B cell (primary cell): Measurements from ENCODE around the gene ITGB4. TPM values are rescaled to one million over a fixed set of nuclear protein-coding genes. Genes with fewer than 3 reads are reported as not detected.
A peak's percentile ranks its signal among the peaks of the same experiment; 100 is the strongest.

Experiments
- ATAC-seq: fragments of 200-7000 bp; cut with Tn5 transposase; one replicate; pipeline ENCODE4 v1.10.0; 2021; ENCODE audit warnings: low read depth, mild to moderate bottlenecking, moderate number of reproducible peaks, moderate library complexity
- CTCF ChIA-PET: fragments of 350-600 bp; sonication (Branson Sonifier 250); formaldehyde crosslinking; loops from one replicate; lab custom pipeline; 2021; ENCODE audit warnings: antibody characterized with exemption, inconsistent platforms; lab: Charles Lee
- POLR2A ChIA-PET: fragments of 350-600 bp; sonication (Branson Sonifier 250); formaldehyde crosslinking; loops from one replicate; lab custom pipeline; 2021; ENCODE audit warnings: antibody characterized with exemption; lab: Charles Lee
- DNase-seq: peaks from one replicate; pipeline ENCODE4 v3.0.0; 2013
- H2AFZ ChIP-seq: 2 replicates; pipeline ENCODE4 v1.6.1; 2012; ENCODE audit warnings: mild to moderate bottlenecking, low read depth, low read length; ENCODE audit not compliant: insufficient read depth, poor library complexity, severe bottlenecking
- H3K27ac ChIP-seq, 2 donors: 1 replicate in 1 of 2; 2 replicates in 1 of 2; pipeline ENCODE4 v1.5.1; 2012 to 2013; ENCODE audit warnings: low read length in 2 of 2, mild to moderate bottlenecking in 2 of 2, moderate library complexity in 1 of 2
- H3K27me3 ChIP-seq, 4 experiments: fragments of 200-600 bp in 1 of 4; sonication (generic) in 1 of 4; replicated peaks in 1 of 4; 1 replicate in 2 of 4; 2 replicates in 2 of 4; pipeline versions ENCODE4 v1.6.1 to v1.7.0; 2013 to 2016; ENCODE audit warnings: low read length in 3 of 4, mild to moderate bottlenecking in 2 of 4, mixed read lengths in 1 of 4, moderate library complexity in 1 of 4; ENCODE audit not compliant: insufficient read depth in 4 of 4, control insufficient read depth in 3 of 4; ENCODE audit errors: control extremely low read depth in 1 of 4
- H3K36me3 ChIP-seq, 2 experiments: replicated peaks in 1 of 2; 1 replicate in 1 of 2; 2 replicates in 1 of 2; pipeline versions ENCODE4 v1.6.1 to v1.7.1; 2013; ENCODE audit warnings: low read length in 1 of 2; ENCODE audit not compliant: insufficient read depth in 2 of 2, control insufficient read depth in 1 of 2; ENCODE audit errors: control extremely low read depth in 1 of 2, extremely low read depth in 1 of 2
- H3K4me1 ChIP-seq, 2 donors: fragments of 200-600 bp in 1 of 2; sonication (generic) in 1 of 2; 1 replicate in 1 of 2; 2 replicates in 1 of 2; pipeline versions ENCODE4 v1.5.1 to v1.6.1; 2013 to 2017; ENCODE audit warnings: low read length in 2 of 2; ENCODE audit not compliant: control insufficient read depth in 2 of 2, insufficient read depth in 2 of 2
- H3K4me2 ChIP-seq: replicated peaks from 2 replicates; pipeline ENCODE3; 2012; ENCODE audit warnings: mild to moderate bottlenecking, low read depth, low read length; ENCODE audit not compliant: poor library complexity, severe bottlenecking
- H3K4me3 ChIP-seq, 5 experiments: fragments of 200-600 bp in 1 of 5; sonication (generic) in 1 of 5; 1 replicate in 3 of 5; 2 replicates in 2 of 5; pipeline versions ENCODE4 v1.5.1 to v1.7.0; 2011 to 2016; ENCODE audit warnings: low read length in 4 of 5, mild to moderate bottlenecking in 4 of 5, low read depth in 2 of 5, control low read depth in 1 of 5, moderate library complexity in 1 of 5; ENCODE audit not compliant: insufficient read depth in 1 of 5; ENCODE audit errors: control extremely low read depth in 1 of 5, extremely low read depth in 1 of 5
- H3K79me2 ChIP-seq: fragments of 200-600 bp; sonication (generic); one replicate; pipeline ENCODE4 v1.6.0; 2016; ENCODE audit warnings: low read length; ENCODE audit not compliant: control insufficient read depth, insufficient read depth
- H3K9ac ChIP-seq: fragments of 200-600 bp; sonication (generic); 2 replicates; pipeline ENCODE4 v1.6.1; 2017; ENCODE audit warnings: mild to moderate bottlenecking, low read length, moderate library complexity
- H3K9me3 ChIP-seq, 3 donors: one replicate each; pipeline versions ENCODE4 v1.6.1 to v1.7.1; 2013; ENCODE audit warnings: low read length in 2 of 3; ENCODE audit not compliant: control insufficient read depth in 2 of 3, insufficient read depth in 1 of 3; ENCODE audit errors: control extremely low read depth in 1 of 3
- H4K20me1 ChIP-seq: 2 replicates; pipeline ENCODE4 v1.6.0; 2012; ENCODE audit warnings: mild to moderate bottlenecking, low read length; ENCODE audit not compliant: insufficient read depth, control insufficient read depth, poor library complexity, severe bottlenecking
- H3K27ac Mint-ChIP-seq: one replicate; pipeline ENCODE4 v1.8.0; 2021; ENCODE audit warnings: mixed read lengths
- H3K27me3 Mint-ChIP-seq: one replicate; pipeline ENCODE4 v1.8.0; 2021; ENCODE audit warnings: mixed read lengths
- H3K4me1 Mint-ChIP-seq: one replicate; pipeline ENCODE4 v1.8.0; 2021; ENCODE audit warnings: mixed read lengths
- H3K4me3 Mint-ChIP-seq: one replicate; pipeline ENCODE4 v1.8.0; 2021; ENCODE audit warnings: mixed read lengths
- H3K9me3 Mint-ChIP-seq: one replicate; pipeline ENCODE4 v1.8.0; 2022; ENCODE audit warnings: mixed read lengths; ENCODE audit not compliant: insufficient read depth
- EZH2 ChIP-seq: IDR thresholded peaks from 2 replicates; pipeline ENCODE4 v1.6.1; 2012; ENCODE audit warnings: borderline replicate concordance, low read depth, mild to moderate bottlenecking, moderate library complexity, low read length; ENCODE audit not compliant: insufficient read depth, poor library complexity, severe bottlenecking
- WGBS: methylation state at CpG from one replicate; pipeline ENCODE4 v1.1.5; 2013; ENCODE audit warnings: missing lambda C conversion rate; ENCODE audit not compliant: insufficient coverage; 5-methylcytosine and 5-hydroxymethylcytosine counted together
- intact Hi-C: fragments of 100-400 bp; cut with micrococcal nuclease; formaldehyde crosslinking; loops from one replicate; pipeline ENCODE4 v1.10.0; 2022
- polyA plus RNA-seq: library from polyadenylated mRNA; depleted of rRNA; stranded (reverse); fragments of >200 nt; gene quantifications from 2 replicates; pipeline ENCODE4 v1.2.3, GENCODE V29; 2012
- total RNA-seq, 2 donors: library from RNA; stranded (reverse); fragments of 120-200 nt in 1 of 2; gene quantifications; 1 replicate in 1 of 2; 2 replicates in 1 of 2; pipeline versions ENCODE4 v1.2.3 to v1.2.4, GENCODE V29; 2013 to 2022
- TF ChIP-seq, protein P1 (sequence below): fragments of 200-600 bp; IDR thresholded peaks from one replicate; pipeline ENCODE4 v1.8.0; 2022; ENCODE audit warnings: antibody characterized with exemption, mild to moderate bottlenecking

Gene ITGB4
- total and polyA plus RNA-seq, 2 donors (not counting 1 experiment from before 2014, with no cell fraction given), result 0.12 to 0.81 TPM

- Mint-ChIP-seq H3K4me1 (peaks cover 7% of the 10 kb centered on the region), H3K27ac (no peak overlapping the region), H3K27me3 (peaks cover 12% of the 10 kb centered on the region), H3K9me3 (no peaks in the 10 kb centered on the region), H3K4me3 (peak overlapping the region; percentile 59)
- intact Hi-C loops, result no loop called here
- DNase-seq (no peak), ATAC-seq (no peak)
- Histone ChIP-seq H3K9me3 (peaks cover 0 to 6% (median 0%) of the 10 kb centered on the region in 3 donors), H3K4me1 (peaks cover 5 to 11% of the 10 kb centered on the region in 2 donors), H3K9ac (no peak overlapping the region), H3K4me3 (peak overlapping the region in 2 of 5 experiments; percentile 33 to 47), H3K79me2 (no peaks in the 10 kb centered on the region), H3K27me3 (peaks cover 0 to 30% (median 4%) of the 10 kb centered on the region in 4 experiments), H3K27ac (no peak overlapping the region), H4K20me1 (no peaks in the 10 kb centered on the region), H3K36me3 (no peaks in the 10 kb centered on the region), H2AFZ (peak overlapping the region; percentile 51), H3K4me2 (peak overlapping the region; percentile 86)
- TF ChIP-seq, protein P1, sequence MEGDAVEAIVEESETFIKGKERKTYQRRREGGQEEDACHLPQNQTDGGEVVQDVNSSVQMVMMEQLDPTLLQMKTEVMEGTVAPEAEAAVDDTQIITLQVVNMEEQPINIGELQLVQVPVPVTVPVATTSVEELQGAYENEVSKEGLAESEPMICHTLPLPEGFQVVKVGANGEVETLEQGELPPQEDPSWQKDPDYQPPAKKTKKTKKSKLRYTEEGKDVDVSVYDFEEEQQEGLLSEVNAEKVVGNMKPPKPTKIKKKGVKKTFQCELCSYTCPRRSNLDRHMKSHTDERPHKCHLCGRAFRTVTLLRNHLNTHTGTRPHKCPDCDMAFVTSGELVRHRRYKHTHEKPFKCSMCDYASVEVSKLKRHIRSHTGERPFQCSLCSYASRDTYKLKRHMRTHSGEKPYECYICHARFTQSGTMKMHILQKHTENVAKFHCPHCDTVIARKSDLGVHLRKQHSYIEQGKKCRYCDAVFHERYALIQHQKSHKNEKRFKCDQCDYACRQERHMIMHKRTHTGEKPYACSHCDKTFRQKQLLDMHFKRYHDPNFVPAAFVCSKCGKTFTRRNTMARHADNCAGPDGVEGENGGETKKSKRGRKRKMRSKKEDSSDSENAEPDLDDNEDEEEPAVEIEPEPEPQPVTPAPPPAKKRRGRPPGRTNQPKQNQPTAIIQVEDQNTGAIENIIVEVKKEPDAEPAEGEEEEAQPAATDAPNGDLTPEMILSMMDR, result no peak
- no peak for TF ChIP-seq EZH2
- CTCF ChIA-PET, result interaction anchor here (4.4 kb wide), 1 partner anchor 27 kb away, joined by 15 read pairs; no protein-coding TSS in a partner anchor
- WGBS, result 39% methylated on average over 29 of the region's 33 CpGs
- POLR2A ChIA-PET, result interaction anchor here (1.1 kb wide), 1 partner anchor 257 kb away, joined by 3 read pairs; the partner anchor contains the start of genes ACOX1 and TEN1
Observed at GRCh38 chr17:75721463-75722011, 278 bp downstream of the ITGB4 start.

- no peak overlapping the region for H3K27ac ChIP-seq
- H3K27me3 Mint-ChIP-seq, result peaks cover 12% of the 10 kb centered on the region
- intact Hi-C loops, result no loop called here
- peaks cover 7% of the 10 kb centered on the region for H3K4me1 Mint-ChIP-seq
- DNase-seq, result no peak
- peaks cover 5 to 11% of the 10 kb centered on the region in 2 donors for H3K4me1 ChIP-seq
- H3K9ac ChIP-seq, result no peak overlapping the region
- H3K36me3 ChIP-seq, result no peaks in the 10 kb centered on the region
- H4K20me1 ChIP-seq, result no peaks in the 10 kb centered on the region
- H3K27me3 ChIP-seq, result peaks cover 0 to 30% (median 4%) of the 10 kb centered on the region in 4 experiments
- peak overlapping the region; percentile 59 for H3K4me3 Mint-ChIP-seq
- no peaks in the 10 kb centered on the region for H3K79me2 ChIP-seq
- TF ChIP-seq EZH2, result no peak
- TF ChIP-seq, protein P1, result no peak
- H3K9me3 Mint-ChIP-seq, result no peaks in the 10 kb centered on the region
- ATAC-seq, result no peak
- H3K4me3 ChIP-seq, result no peak overlapping the region
- ChIA-PET POLR2A (no interaction called here), CTCF (interaction anchor here (0.6 to 4.4 kb wide), 2 partner anchors 9 to 27 kb away, joined by 3 to 15 read pairs; no protein-coding TSS in a partner anchor)
- WGBS, result 99% methylated on average over 5 of the region's 5 CpGs
- H3K9me3 ChIP-seq, result peaks cover 0 to 6% (median 0%) of the 10 kb centered on the region in 3 donors
- no peak overlapping the region for H3K27ac Mint-ChIP-seq
- no peak overlapping the region for H2AFZ ChIP-seq
- H3K4me2 ChIP-seq, result peak overlapping the region; percentile 86
Observed at GRCh38 chr17:75722076-75722475, 817 bp downstream of the ITGB4 start.
